Measurements from ENCODE around the gene STAG2.

STAG2 gene

GRCh38 chrX:124086411-124086810 lies 124.9 kb downstream of the STAG2 start:
- TF ChIP-seq CTCF (IDR thresholded peaks at IDR 0.05) = no peak
- H3K9me3 ChIP-seq = no peaks in the 10 kb centered on the region
- no peak overlapping the region for H3K27ac ChIP-seq
- peaks cover 77% of the 10 kb centered on the region for H3K36me3 ChIP-seq
- no peaks in the 10 kb centered on the region for H3K27me3 ChIP-seq
- no peak overlapping the region for H3K4me3 ChIP-seq (ENCODE audit: low read depth in 1 of 2, low read length in 1 of 2)
- no peaks in the 10 kb centered on the region for H3K4me1 ChIP-seq (ENCODE audit: control insufficient read depth in 1 of 2, insufficient read depth in 1 of 2, low read depth in 1 of 2, low read length in 1 of 2)

DNA sequence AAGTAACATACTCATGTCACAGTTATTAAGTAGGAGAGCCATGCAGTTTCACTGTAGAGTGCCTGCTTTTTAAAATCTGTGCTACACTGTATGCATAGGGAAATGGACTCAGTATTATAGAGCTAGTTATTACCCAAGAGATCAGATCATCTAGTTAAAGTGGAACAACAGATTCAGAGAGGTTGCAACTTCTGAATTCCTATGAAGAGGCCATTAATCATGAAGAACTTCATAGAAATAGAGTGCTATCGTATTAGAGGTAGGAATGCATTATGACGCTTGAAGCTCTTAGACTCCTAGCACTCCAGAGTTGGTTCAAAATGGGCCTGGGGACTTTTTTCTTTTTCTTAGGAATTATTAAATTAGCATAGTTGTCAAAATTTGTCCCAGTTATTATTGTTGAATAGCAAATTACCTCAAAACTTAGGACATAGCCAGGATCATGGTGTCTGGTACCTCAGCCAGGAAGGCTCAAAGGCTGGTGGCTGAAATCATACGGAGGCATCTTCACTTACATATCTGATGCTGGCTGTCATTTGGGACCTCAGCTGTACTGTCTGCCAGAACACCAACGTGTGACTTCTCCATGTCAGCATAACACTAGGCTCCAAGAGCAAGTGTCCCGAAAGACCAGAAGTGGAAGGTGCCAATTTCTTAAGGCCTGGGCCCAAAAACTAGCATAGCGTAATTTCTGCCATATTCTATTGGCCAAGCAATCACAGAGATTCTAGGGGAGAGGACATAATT lies 125.7 kb downstream of the STAG2 start:
- H3K27ac ChIP-seq = no peak overlapping the region
- H3K4me1 ChIP-seq (ENCODE audit: control insufficient read depth in 1 of 2, insufficient read depth in 1 of 2, low read depth in 1 of 2, low read length in 1 of 2) = no peaks in the 10 kb centered on the region
- H3K36me3 ChIP-seq = peaks cover 75% of the 10 kb centered on the region
- H3K9me3 ChIP-seq = no peaks in the 10 kb centered on the region
- no peaks in the 10 kb centered on the region for H3K27me3 ChIP-seq
- no peak for TF ChIP-seq CTCF (IDR thresholded peaks at IDR 0.05)
- no peak overlapping the region for H3K4me3 ChIP-seq (ENCODE audit: low read depth in 1 of 2, low read length in 1 of 2)

DNA sequence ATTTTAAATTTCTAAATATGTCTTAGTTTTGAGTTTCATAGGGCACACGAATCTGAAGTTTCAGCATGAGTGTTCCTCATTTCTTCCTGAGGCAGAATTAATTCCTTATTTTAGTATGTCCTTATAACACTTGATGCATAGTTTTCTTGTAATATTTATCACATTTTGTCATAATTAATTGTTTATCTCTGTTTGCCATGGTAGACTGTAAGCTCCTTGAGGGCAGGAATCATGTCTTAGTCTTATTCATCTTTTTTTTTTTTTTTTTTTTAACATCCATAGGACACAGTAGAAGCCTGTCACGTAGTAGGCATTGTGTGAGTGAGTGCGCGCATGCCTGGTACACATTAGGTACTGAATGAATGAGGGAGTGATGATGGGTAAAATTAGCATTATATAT lies 131.7 kb downstream of the STAG2 start:
- Histone ChIP-seq H3K36me3 (peaks cover 66% of the 10 kb centered on the region), H3K4me3 (ENCODE audit: low read depth in 1 of 2, low read length in 1 of 2) (no peak overlapping the region)

GRCh38 chrX:124097116-124097515 lies 135.6 kb downstream of the STAG2 start:
- TF ChIP-seq CTCF (IDR thresholded peaks at IDR 0.05) = no peak
- no peak overlapping the region for H3K4me3 ChIP-seq (ENCODE audit: low read depth in 1 of 2, low read length in 1 of 2)

More for the DNA sequence above, 131.7 kb downstream of the STAG2 start:
- Histone ChIP-seq H3K27me3 (no peaks in the 10 kb centered on the region), H3K9me3 (no peaks in the 10 kb centered on the region), H3K27ac (no peak overlapping the region), H3K4me1 (ENCODE audit: control insufficient read depth in 1 of 2, insufficient read depth in 1 of 2, low read depth in 1 of 2, low read length in 1 of 2) (no peaks in the 10 kb centered on the region)
- no peak for TF ChIP-seq CTCF (IDR thresholded peaks at IDR 0.05)

DNA sequence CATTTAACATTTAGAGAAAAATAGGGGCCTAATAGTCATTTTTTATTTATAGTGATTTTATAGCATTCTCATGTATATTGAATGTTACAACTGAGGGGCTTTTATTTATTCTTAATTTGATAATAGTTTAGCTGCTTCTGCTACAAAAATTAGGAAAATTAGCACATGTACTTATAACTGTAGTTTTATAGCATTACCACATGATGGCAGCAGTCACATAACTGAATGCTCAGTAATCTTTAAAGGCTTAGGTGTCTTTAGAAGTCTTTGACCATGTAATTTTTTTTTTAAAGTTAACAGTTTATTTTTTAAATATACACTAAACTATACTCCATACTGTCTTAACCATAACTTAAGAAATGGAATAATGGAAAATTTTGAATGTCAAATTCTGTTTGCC lies 136.6 kb downstream of the STAG2 start:
- no peaks in the 10 kb centered on the region for H3K4me1 ChIP-seq (ENCODE audit: control insufficient read depth in 1 of 2, insufficient read depth in 1 of 2, low read depth in 1 of 2, low read length in 1 of 2)
- no peaks in the 10 kb centered on the region for H3K27me3 ChIP-seq
- H3K27ac ChIP-seq = no peak overlapping the region
- H3K9me3 ChIP-seq = no peaks in the 10 kb centered on the region
- no peak for TF ChIP-seq CTCF (IDR thresholded peaks at IDR 0.05)
- H3K36me3 ChIP-seq = peaks cover 66% of the 10 kb centered on the region
- no peak overlapping the region for H3K4me3 ChIP-seq (ENCODE audit: low read depth in 1 of 2, low read length in 1 of 2)

More at GRCh38 chrX:124097116-124097515, 135.6 kb downstream of the STAG2 start:
- peaks cover 60% of the 10 kb centered on the region for H3K36me3 ChIP-seq
- H3K27me3 ChIP-seq = no peaks in the 10 kb centered on the region
- H3K9me3 ChIP-seq = no peaks in the 10 kb centered on the region
- H3K27ac ChIP-seq = no peak overlapping the region
- no peaks in the 10 kb centered on the region for H3K4me1 ChIP-seq (ENCODE audit: control insufficient read depth in 1 of 2, insufficient read depth in 1 of 2, low read depth in 1 of 2, low read length in 1 of 2)

Data from neutrophil (primary cell).